HG03060 (cell line): ENCODE measurements around the gene GCFC2.
"Not testable (repeated sequence)": the region's sequence is repeated elsewhere in the genome, so short reads cannot be mapped to it uniquely, and the experiment has no call there.

ENCODE experiments used
- ATAC-seq: cut with Tn5 transposase; IDR thresholded peaks from one replicate; pipeline ENCODE4 v1.9.1; 2021; ENCODE audit warnings: low read depth, moderate number of reproducible peaks; ENCODE audit not compliant: unreplicated experiment

The GCFC2 gene

GRCh38 chr2:75710577-75711253, at the start of gene GCFC2:
Gene GCFC2 (minus strand): TSS chr2:75710915. CDS start chr2:75710855, 60 bp downstream.
- ATAC-seq: peak; percentile 78

GRCh38 chr2:75752828-75753227, 42.1 kb upstream of the GCFC2 start:
- ATAC-seq: no peak

GRCh38 chr2:75751824-75752468, 41.2 kb upstream of the GCFC2 start:
- ATAC-seq: no peak

- ATAC-seq: no peak
Observed at GRCh38 chr2:75751360-75751759, 40.6 kb upstream of the GCFC2 start.

- no peak for ATAC-seq
Observed at GRCh38 chr2:75737961-75738360, 27.2 kb upstream of the GCFC2 start.

GRCh38 chr2:75736276-75736675, 25.6 kb upstream of the GCFC2 start:
- no peak for ATAC-seq

- no peak for ATAC-seq
Observed at GRCh38 chr2:75729861-75730260, 19.1 kb upstream of the GCFC2 start.

- no peak for ATAC-seq
Observed at GRCh38 chr2:75728614-75729419, 18.1 kb upstream of the GCFC2 start.

GRCh38 chr2:75722687-75723086, 12.0 kb upstream of the GCFC2 start:
- ATAC-seq: no peak

- ATAC-seq: no peak
Observed at GRCh38 chr2:75720525-75720924, 9.8 kb upstream of the GCFC2 start.

- ATAC-seq: no peak
Observed at GRCh38 chr2:75719616-75720015, 8.9 kb upstream of the GCFC2 start.

- ATAC-seq: no peak
Observed at GRCh38 chr2:75716406-75716805, 5.7 kb upstream of the GCFC2 start.

GRCh38 chr2:75711590-75711989, 875 bp upstream of the GCFC2 start:
- not testable (repeated sequence) for ATAC-seq

- ATAC-seq: peak; percentile 11
Observed at GRCh38 chr2:75710220-75710576, 517 bp downstream of the GCFC2 start.

- no peak for ATAC-seq
Observed at GRCh38 chr2:75709297-75709696, 1.4 kb downstream of the GCFC2 start.

- no peak for ATAC-seq
Observed at GRCh38 chr2:75707901-75708300, 2.8 kb downstream of the GCFC2 start.

GRCh38 chr2:75705921-75706320, 4.8 kb downstream of the GCFC2 start:
- no peak for ATAC-seq

GRCh38 chr2:75703589-75704287, 7.0 kb downstream of the GCFC2 start:
- no peak for ATAC-seq

GRCh38 chr2:75702593-75702992, 8.1 kb downstream of the GCFC2 start:
- no peak for ATAC-seq

- no peak for ATAC-seq
Observed at GRCh38 chr2:75698918-75699317, 11.8 kb downstream of the GCFC2 start.

- ATAC-seq: no peak
Observed at GRCh38 chr2:75688196-75688595, 22.5 kb downstream of the GCFC2 start.
